ENCODE data around the gene SLC6A12.
"Not testable (repeated sequence)": the region's sequence is repeated elsewhere in the genome, so short reads cannot be mapped to it uniquely, and the experiment has no call there.

The SLC6A12 gene

DNA sequence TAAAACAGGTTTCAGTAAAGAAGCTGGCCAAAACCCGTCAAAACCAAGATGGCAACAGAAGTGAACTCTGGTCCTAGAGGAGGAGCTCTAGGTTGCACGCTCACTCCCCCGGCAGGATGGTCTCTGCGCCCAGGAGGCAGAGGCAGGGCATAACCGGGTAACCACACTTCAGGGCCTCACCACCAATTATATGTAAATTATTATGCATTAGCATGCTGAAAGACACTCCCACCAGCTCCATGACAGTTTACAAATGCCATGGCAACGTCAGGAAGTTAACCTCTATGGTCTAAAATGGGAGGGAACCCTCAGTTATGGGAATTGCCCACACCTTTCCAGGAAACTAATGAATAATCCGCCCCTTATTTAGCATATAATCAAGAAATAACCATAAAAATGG lies 20.1 kb upstream of the SLC6A12 start:
- FAIRE-seq: no peak

DNA sequence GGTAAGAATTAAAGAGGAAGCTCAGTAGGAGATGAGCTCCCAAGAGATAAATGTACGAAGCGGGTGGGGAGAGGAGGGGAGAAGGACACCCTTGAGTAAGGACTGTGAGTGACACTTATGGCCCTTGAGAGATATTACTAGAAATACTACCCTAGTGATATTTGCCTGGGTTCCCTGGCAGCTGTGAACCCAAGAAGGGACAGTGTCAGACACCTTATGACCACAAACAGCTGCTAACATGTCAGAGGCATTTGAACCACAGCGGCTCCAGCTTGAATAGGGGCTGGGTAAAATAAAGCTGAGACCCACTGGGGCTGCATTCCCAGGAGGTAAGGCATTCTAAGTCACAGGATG lies 19.6 kb upstream of the SLC6A12 start:
- FAIRE-seq: no peak

DNA sequence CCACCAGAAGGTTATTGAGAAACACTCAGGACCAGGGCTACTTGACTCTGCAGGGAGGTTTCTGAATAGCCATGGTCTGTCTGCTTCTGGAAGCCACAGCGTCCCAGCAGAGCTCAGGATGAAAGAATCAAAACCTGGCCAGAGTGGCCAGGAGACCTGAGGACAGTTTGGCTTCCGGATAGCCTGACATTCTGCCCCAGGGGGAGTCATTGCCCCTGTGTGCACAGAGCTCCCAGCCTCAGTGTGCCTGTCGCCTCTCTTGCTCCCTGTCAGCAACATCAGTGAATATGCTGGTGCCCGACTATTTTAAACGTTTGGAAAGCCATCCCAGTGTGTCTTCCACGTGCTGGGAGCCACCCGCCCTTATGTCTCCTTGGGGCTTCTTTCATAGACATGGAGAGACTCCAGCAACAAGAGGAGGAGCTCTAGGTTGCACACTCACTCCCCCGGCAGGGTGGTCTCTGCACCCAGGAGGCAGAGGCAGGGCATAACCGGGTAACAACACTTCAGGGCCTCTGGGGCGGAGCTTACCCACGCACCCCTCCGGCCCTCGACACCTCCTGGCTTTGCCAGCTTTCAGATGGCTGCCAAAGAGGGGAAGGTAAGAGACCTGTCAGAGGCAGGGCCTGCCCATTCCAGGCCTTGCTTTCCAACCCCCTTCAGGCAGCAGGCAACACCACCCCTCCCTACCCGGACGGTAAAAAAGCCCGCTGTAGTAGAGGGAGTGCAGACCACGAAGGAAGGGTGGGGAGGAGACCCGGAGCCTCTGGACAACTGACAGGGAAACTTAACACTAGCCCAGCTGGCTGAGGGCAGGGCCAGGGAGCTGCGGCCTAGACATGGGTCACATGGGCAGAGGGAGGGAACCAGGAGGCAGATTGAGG lies 19.0 kb upstream of the SLC6A12 start:
- no peak for FAIRE-seq

DNA sequence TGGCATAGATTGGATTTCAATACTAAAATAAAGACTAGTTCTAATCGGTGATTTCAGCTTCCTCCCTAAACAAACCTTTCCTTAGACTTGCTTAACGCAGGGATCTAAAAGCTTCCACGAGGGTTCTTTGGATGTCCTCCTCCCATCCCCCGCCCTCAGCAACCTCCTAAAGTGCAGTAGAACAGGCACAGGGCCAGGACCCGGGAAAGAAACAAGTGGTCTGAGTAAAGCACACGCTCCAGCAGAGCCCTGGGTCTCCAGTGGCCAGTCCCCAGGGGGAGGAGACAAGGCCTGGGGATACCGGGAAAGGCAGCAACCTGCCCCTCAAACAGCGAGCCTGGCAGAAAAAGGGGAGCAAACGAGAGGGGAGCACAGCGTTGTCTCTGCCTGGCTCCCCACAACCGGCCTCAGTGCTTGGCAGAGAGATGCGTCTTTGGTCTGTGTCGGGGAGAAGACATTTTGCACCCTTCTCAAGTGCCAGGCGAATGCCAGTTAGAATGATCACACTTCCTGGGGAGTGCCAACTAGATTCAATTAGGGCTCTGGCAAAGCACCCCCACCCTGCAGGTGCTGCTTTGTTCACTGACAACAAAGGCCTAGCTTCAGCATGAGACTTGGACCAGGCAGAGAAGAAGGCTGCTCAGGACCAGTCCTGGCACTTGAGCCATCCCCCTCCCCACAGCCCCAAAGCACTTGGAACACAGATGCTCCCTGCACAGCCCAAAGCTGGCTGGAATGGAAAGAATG lies 17.1 kb upstream of the SLC6A12 start:
- FAIRE-seq: no peak

DNA sequence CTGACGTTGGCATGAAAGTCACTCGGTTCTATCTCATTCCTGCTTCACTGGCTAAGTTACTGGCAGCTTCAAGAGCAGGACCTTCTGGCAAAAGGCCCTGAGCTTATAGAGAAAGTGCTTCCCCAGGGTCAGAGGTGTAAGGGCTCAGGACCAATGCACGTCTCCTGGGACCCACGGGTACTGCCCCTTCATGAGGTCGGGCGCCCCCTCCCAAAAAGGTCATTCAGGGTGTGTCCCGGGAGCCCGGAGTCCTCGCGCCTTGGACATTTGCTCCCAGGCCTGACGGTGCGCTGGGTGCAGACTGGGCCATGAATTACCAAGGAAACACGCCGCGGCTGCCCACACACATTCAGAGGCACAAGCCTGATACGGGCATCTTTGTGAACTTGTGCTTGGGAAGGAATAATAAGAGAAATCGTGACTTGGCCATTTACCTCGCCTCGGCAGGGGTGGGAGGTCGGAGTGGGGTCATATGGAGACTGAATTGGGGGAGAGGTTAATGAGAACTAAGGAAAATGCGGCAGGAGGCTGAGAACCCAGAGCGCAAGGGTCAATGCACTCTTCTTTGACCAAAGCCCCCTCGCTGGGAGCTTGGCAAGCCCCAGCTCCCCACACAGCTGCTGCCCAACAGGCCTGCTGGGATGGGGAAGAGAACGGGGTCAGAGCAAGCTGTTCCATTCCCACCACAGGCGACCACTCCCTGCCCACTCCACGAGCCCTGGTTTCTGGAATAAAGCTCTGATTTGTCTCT lies 15.7 kb upstream of the SLC6A12 start:
- no peak for FAIRE-seq

DNA sequence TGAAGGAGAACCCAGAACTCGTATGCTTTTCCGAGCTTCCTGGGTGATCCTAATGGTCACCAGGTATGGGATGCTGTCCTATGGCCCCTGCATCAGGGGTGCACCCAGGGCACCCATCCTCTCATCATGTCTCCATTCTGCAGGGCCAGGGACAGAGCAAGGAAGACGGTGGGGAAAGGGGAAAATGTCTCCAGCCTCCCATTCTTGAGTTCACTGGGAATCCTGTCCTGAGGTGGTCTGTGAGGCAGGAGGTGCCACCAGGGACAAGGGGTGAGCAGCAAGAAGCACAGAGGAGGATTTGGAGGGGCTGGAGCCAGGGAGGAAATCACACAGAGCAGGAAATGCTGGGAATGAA lies 14.9 kb upstream of the SLC6A12 start:
- no peak for FAIRE-seq

DNA sequence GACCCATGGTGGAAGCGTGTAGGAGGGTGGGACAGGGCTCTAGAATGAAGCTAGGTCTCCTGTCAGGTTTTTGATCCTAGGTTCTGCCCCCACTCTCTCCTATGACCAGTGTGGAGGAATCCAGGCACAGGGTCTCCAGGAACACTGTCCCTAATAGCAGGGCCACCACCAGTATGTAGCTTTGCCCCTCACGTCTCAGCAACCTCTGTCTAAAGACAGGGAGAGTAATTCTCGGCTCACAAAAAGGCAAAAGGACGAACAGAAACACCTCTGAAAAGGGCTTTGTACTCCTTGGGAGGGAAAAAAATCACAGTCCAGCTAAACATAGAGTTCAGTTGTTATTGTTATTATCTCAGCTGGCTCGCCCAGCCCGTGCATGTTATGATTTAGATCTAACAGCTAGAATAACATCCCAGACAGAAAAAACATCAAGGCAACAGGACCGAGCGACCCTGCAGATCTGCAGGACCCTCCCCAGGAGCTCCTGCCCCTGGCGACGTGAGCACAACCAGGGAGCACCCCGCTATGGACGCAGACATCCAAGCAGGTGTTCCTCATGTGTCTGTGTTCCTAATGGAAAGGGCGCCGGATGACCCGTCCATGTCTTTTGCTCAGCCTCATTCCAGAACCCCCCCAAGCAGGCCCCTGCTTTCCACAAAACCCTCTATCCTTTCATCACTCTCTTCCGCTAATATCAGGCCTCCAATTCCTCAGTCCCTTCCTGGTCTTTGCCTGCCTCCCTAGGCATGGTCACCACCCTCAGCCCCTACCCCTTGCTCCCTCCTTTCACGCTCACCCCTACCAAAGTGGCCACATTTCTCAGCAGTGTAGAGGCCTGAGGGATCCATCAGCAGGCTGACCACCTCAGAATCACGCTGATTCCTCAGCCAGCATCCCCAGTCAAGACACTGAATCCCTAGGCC lies 14.2 kb upstream of the SLC6A12 start:
- FAIRE-seq: no peak

DNA sequence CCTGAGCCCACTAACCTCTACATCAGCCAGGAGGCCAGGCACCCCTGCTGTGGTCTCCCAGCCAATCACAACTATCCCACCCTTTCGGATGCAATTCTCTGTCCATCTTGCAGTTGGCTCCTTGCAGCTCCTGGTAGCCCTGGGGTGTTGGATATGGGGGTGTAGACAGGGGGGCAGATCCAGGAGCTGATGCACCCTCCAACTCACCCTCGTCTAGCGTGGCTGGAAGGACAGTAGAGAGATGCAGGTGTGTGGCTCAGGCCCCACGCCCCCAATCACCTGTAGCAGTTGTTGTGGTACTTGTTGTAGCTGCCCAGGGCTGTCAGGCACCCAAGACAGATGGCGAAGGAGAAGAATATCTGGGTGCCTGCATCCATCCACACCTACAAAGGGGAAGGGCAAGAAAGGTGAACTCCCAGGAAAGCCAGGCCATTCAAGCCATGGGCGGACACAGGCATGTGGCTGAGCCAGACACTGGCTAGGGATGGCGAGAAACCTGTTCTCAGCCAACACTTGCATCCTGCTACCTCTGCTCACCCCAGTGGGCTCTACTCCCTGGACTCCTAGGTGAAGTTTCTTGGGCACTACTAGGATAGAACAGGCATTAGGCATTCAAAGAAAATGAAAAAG lies 13.4 kb upstream of the SLC6A12 start:
- no peak for FAIRE-seq

DNA sequence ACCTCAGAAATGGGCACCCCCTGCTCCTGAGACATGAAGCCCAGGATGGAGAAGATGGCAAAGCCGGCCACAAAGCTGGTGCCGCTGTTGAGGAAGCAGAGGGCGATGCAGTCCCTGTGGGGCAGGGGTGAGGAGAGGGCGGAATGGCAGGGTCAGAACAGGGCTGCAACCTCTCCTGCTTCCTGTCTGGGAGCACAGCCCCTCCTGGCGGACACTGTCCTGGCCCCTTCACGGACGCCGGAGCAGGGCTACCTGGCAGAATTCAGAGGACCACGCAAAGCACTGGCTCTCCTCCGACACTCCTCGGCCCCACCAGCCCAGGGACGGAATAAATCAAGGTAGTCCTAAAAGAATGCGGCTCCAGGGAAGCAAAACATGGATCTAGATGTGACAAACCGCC lies 12.4 kb upstream of the SLC6A12 start:
- FAIRE-seq: no peak

DNA sequence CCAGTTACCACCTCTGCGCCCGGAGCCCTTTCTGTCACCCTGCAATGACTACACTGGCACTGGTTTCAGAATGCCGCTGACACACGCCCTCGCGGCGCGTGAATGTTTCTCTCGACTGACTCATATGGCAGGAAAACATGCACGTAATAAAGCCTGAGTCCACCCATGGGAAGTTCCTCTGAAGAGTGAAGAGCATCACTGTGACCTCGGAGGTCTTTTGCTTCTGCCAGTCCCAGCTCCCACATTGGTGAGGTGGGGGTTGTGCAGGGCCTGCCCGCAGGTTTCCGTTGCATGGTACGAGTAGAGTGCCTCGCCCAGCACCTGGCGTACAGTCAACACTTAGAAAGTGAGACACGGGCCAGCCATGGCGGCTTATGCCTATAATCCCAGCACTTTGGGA lies 11.1 kb upstream of the SLC6A12 start:
- no peak for FAIRE-seq

DNA sequence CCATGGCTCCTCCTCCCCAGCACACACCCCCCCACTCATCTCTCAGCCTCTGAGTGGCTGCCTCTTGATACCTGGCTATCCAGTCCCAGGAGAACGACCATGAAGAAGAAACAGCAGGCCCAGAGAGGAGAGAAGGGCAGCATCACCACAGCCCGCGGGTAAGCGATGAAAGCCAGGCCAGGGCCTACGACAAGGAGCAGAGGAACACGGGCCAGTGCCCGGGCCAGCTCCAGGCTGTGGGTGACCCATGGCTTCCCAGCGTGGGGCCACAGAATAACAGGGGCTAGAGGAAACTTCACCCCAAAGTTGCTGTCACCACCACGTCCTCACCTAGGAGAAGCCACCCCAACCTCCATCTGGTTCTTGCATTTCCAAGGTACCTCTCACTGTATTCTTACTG lies 10.4 kb upstream of the SLC6A12 start:
- FAIRE-seq: no peak

DNA sequence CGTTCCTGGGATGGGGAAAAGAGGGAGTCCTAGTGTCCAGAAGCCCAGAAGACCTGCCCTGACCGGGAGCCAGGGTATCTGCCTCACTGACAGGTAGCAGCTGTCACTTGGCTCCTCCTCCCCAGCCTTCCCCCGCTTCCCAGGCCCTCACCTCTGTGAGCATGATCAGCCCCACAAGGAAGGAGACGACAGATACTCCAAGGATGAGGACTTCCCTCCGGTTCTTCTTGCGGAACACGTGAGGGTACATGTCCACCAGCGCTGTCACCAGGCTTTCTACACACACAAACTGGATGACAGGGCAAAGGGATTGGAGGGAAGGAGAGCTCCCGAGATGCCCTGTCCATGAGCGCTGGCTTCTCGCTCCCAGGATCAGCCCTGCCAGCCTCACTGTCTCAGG lies 9.9 kb upstream of the SLC6A12 start:
- FAIRE-seq: no peak

DNA sequence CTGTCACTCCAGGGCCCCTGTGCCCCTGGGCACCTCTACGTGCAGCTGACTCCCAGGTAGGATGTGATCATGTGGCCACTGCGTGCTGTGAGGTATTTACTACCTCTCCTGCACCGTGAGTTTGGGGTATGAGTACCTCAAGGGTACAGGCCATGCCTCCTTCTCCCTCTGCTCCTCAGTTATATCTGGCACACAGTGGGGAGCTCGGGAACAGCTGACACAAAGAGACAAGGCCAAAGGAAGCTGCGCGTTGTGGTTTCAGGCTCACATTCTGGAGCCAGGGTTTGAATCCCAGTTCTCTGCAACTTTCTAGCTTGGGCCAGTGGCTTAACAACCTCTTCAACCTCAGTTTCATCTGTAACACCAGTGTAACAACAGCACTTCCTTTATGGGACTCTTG lies 7.8 kb upstream of the SLC6A12 start:
- no peak for FAIRE-seq

DNA sequence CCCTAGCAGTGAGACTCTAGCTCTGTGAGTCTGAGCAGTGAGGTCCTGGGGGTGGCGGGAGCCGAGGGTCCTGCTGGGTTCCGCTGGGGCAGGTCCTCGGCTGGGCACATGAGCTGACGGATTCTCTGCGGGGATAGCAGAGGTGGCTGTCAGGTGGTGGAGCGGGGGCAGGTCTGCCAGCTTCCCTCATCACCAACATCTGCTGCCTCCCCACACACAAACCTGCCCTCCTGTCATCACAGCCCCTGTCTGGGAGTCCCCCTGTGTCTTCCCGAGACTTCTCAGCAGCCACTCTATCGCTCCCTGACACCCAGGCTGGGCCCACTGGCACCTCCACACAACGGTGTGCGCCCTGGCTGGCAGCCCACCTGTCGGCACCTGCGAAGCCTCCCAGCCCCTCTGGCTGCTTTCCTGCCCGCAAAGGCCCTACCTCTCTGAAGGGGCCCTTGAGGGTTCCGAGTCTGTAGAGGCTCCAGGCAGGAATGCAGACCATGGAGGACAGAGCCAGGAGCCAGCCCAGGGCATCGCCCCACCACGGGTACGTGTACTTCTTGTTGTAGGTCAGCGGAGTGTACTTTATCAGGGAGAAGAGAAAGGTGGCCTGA lies 7.1 kb upstream of the SLC6A12 start:
- no peak for FAIRE-seq

DNA sequence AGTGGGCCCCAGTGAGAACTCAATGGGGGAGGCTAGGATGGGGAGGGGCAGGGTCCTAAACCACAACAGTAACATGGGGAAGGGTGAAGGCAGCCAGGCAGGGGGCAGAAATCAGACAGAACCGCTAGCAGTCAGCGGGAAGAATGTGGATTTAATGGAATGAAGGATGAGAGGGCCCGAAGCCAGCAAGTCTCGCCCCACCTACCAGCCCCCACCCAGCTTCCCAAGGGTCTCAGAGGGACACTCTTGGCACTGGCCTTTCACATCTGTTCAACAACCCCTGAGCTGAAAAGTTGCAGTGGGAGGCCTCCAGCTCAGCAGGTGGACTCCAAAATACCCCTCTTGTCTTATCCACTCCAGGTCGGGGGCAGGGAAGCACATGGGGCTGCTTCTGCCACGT lies 6.5 kb upstream of the SLC6A12 start:
- FAIRE-seq: no peak

DNA sequence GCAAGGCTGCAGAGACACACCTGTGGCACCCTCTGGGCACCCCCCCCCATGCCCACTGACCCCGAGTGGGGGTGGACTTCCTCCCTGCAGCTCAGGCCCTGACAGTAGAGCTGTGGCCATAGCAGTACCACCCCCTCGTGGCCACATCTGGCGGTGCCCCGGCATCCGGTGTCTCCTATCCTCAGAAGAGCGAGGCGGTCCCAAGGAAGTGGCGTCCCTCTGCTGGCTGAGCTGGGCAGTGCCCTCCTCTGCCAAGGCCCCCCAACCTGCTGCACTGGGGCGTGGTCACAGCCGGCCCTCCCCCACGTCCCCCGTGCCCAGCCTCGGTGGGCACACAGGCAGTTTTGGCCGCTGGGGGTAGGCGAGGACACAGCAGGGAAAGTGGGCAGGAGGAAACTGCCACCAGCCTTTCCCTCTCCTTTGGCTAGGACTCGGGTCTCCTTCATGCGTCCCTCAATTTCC lies 6.0 kb upstream of the SLC6A12 start:
- FAIRE-seq: no peak

DNA sequence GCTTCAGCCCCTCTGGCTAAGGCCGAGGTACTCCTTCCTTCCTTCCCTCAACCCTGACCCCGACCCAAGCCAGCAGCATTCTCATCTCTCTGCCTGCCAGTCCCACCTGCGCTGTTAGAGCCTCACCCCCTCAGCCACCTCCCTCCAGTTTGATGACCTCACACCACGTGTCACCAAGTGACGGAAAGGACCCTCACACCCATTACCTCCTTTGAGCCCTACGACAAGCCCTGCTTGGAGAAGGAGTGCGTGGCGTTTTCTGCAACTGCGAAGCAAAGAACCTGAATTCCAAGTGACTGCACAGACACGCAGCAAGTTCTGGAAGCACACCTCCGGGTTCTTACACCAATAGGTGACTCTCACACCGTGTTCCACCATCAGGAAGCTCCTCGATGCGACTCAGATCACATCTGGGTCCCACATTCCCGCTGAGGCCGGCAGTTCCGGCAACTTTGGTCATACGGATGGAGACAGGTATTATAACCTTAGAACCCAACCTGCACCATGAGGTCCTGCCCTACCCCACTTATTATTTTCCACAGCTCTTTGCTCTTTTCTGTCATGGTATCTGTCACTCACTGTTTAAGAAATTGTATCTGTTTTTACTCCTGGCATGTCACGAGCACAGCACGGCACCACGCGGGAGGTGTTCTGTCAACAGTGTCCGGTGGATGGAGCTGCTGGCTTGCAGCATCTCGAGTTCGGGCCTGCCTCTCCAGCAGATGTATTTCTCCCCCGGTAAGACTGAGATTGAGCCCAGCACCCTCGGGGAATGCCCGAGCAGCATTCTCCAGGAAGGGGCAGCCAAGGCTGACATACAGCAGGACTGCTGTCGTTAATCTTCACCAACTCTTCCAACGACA lies 5.0 kb upstream of the SLC6A12 start:
- FAIRE-seq: no peak

DNA sequence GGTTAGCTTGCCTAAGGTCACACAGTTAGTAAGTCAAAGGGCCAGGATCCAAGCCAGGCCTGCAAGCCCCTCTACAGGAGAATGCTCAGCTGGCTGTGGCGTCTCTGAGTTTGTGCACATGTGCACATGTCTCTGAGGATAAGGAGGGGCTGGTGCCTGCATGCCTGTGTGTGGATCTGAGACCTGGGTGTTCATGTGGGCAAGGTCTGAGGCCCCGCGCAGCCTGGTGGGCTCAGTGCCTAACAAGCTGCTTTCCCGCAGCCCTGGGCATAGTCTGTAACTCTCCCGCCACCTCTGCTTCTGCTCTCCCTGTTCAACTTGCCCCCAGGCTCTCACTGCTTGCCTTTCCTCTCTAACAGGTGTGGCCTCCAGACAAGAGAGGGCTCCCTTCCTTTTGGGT lies 4.3 kb upstream of the SLC6A12 start:
- no peak for FAIRE-seq

DNA sequence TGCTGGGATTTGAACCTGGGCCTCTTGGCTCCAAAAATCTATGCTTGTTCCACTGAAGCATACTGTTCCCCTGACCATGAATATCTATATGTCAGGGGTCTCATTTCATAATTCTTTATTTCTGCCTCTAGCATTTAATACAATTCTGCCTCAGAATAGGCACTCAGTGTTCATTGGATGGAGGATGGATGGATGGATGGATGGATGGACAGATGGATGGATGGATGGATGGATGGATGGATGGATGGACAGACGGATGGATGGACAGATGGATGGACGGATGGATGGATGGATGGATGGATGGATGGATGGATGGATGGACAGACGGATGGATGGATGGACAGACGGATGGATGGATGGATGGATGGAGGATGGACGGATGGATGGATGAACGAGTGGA lies 3.1 kb upstream of the SLC6A12 start:
- not testable (repeated sequence) for FAIRE-seq

DNA sequence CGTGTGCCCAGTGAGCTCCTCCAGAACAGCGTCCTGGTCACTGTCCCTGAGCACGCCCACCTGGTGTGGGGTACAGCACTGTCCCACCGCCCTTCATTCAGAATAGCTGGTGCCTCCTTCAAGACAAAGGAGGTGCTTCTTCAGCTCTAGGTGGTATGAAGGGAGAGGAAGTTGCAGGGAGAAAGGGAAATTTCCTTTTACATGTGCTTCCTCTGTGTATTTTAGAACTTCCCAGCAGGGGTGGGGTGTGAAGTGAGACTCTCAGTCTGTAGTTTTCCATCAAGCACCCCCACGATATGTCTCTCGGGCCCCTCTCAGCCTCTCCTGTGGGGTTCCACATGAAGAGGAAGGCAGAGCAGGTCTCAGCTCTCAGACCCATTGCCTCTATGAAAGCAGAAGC lies 1.2 kb upstream of the SLC6A12 start:
- no peak for FAIRE-seq

DNA sequence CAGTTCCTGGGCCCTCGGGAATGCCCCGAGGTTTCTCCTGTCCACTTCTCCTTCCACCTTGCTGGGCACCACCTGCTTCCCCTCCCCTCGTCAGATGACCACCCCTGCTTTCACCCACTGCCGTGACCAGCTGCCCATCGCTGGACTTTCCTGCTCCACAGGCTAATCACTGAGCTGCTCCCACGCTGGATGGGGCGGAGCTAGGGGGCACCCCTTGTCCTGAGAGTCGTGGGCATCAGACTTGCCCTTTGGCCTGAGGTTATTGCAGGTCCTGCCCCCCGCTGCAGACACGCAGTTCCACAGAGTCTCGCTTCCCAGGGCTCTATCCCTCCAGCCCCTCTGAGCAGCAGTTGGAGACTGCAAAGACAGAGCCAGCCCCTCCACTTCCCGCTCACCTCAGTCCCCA lies 427 bp downstream of the SLC6A12 start:
- FAIRE-seq: no peak
